NB4 (cell line): ENCODE results near the gene ZNF732.

Experiments
- CTCF ChIP-seq: IDR thresholded peaks from one replicate; pipeline ENCODE4 v1.5.1; 2012; ENCODE audit warnings: low read depth, low read length
- MYC ChIP-seq: IDR thresholded peaks from 2 replicates; pipeline ENCODE4 v1.6.1; 2011; ENCODE audit warnings: low read depth, low read length
- POLR2A ChIP-seq: IDR thresholded peaks from 2 replicates; pipeline ENCODE4 v1.6.1; 2011; ENCODE audit warnings: mild to moderate bottlenecking; ENCODE audit not compliant: insufficient read length; ENCODE audit errors: extremely low read depth

- TF ChIP-seq MYC (no peak), CTCF (no peak), POLR2A (no peak)
Observed at GRCh38 chr4:335515-335914, 30.2 kb upstream of the ZNF732 start.
